Measurements from ENCODE around the gene YARS1.

YARS1 gene

GRCh38 chr1:32766328-32766972 is 50.7 kb downstream of the YARS1 start:
- DNase-seq (ENCODE audit: insufficient read length, low spot score), result no peak
- no peak for TF ChIP-seq CTCF (IDR thresholded peaks at IDR 0.05; ENCODE audit: insufficient read depth, missing control alignments)
- no peak for FAIRE-seq

- DNase-seq (ENCODE audit: insufficient read length, low spot score), result no peak
- no peak for FAIRE-seq
- no peak for TF ChIP-seq CTCF (IDR thresholded peaks at IDR 0.05; ENCODE audit: insufficient read depth, missing control alignments)
These were observed 51.4 kb downstream of the YARS1 start for GRCh38 chr1:32765570-32766327.

GRCh38 chr1:32764826-32765569 is 52.2 kb downstream of the YARS1 start:
- FAIRE-seq (no peak), DNase-seq (ENCODE audit: insufficient read length, low spot score) (no peak)
- TF ChIP-seq CTCF (IDR thresholded peaks at IDR 0.05; ENCODE audit: insufficient read depth, missing control alignments), result no peak

GRCh38 chr1:32763221-32763620 is 53.9 kb downstream of the YARS1 start:
- DNase-seq (ENCODE audit: insufficient read length, low spot score), result no peak
- FAIRE-seq, result no peak
- TF ChIP-seq CTCF (IDR thresholded peaks at IDR 0.05; ENCODE audit: insufficient read depth, missing control alignments), result no peak

GRCh38 chr1:32761936-32762335 is 55.2 kb downstream of the YARS1 start:
- TF ChIP-seq CTCF (IDR thresholded peaks at IDR 0.05; ENCODE audit: insufficient read depth, missing control alignments), result no peak
- FAIRE-seq, result no peak
- no peak for DNase-seq (ENCODE audit: insufficient read length, low spot score)

- TF ChIP-seq CTCF (IDR thresholded peaks at IDR 0.05; ENCODE audit: insufficient read depth, missing control alignments), result no peak
- DNase-seq (ENCODE audit: insufficient read length, low spot score), result no peak
These were observed 55.8 kb downstream of the YARS1 start for GRCh38 chr1:32761253-32761877.

More at GRCh38 chr1:32761253-32761877, 55.8 kb downstream of the YARS1 start:
- no peak for FAIRE-seq

All from D721Med (cell line).